ENCODE measurements around the gene POLR1A. TPM values are rescaled to one million over a fixed set of nuclear protein-coding genes. Genes with fewer than 3 reads are reported as not detected.

POLR1A gene
- total and polyA plus RNA-seq, 4 donors: 3.2 to 12.3 (median 6.1) TPM

DNA sequence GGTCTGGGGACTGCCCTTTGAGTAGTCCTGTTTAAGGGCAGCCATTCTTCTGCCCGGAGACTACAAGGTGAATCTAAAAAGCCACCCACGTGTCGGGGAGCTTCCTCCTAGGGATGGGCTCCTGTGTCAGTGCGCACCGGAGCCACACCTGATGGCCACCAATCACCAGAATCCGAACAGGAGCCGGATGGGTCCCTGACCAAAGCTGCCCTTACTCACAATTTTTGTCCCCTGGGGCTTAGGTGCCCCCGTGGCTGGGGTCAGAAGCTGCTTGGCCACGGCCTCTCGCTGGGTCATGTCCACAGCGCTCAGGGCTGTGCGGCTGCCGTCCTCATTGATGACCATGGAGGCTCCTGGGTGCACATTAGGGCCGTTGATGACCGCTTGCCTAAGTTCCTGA is 30.9 kb downstream of the POLR1A start:
- no peaks in the 10 kb centered on the region for H3K27me3 ChIP-seq (ENCODE audit: control insufficient read depth in 4 of 4, insufficient read depth in 4 of 4, low read length in 3 of 4)
- DNase-seq (ENCODE audit: low spot score): no peak
- 96% methylated on average over 15 of the region's 15 CpGs for WGBS
- peaks cover 0 to 22% (median 14%) of the 10 kb centered on the region in 4 donors for H3K36me3 ChIP-seq (ENCODE audit: control insufficient read depth in 4 of 4, insufficient read depth in 3 of 4, low read depth in 1 of 4, low read length in 3 of 4)
- H3K4me1 ChIP-seq (ENCODE audit: control insufficient read depth in 4 of 4, insufficient read depth in 4 of 4, low read length in 3 of 4): peaks cover 15 to 41% (median 33%) of the 10 kb centered on the region in 4 donors
- TF ChIP-seq RXRA (IDR thresholded peaks at IDR 0.05) (no peak), JUND (IDR thresholded peaks at IDR 0.05) (no peak), SP1 (IDR thresholded peaks at IDR 0.05) (no peak), FOXA2 (IDR thresholded peaks at IDR 0.05) (no peak), GABPA (IDR thresholded peaks at IDR 0.05 in 1 of 2, conservative IDR thresholded peaks at IDR 0.05 in 1 of 2) (no peak), HNF4A (conservative IDR thresholded peaks at IDR 0.05) (no peak), EGR1 (IDR thresholded peaks at IDR 0.05; ENCODE audit: low read depth in 2 of 2) (no peak), NR2F2 (IDR thresholded peaks at IDR 0.05) (no peak), RAD21 (IDR thresholded peaks at IDR 0.05) (no peak), YY1 (IDR thresholded peaks at IDR 0.05) (no peak), TAF1 (conservative IDR thresholded peaks at IDR 0.05) (no peak), HNF4G (IDR thresholded peaks at IDR 0.05) (no peak), FOXA1 (IDR thresholded peaks at IDR 0.05) (no peak)
- TF ChIP-seq, protein P1, sequence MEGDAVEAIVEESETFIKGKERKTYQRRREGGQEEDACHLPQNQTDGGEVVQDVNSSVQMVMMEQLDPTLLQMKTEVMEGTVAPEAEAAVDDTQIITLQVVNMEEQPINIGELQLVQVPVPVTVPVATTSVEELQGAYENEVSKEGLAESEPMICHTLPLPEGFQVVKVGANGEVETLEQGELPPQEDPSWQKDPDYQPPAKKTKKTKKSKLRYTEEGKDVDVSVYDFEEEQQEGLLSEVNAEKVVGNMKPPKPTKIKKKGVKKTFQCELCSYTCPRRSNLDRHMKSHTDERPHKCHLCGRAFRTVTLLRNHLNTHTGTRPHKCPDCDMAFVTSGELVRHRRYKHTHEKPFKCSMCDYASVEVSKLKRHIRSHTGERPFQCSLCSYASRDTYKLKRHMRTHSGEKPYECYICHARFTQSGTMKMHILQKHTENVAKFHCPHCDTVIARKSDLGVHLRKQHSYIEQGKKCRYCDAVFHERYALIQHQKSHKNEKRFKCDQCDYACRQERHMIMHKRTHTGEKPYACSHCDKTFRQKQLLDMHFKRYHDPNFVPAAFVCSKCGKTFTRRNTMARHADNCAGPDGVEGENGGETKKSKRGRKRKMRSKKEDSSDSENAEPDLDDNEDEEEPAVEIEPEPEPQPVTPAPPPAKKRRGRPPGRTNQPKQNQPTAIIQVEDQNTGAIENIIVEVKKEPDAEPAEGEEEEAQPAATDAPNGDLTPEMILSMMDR (IDR thresholded peaks at IDR 0.05; ENCODE audit: low read depth, low read length, missing input control): no peak
- TF ChIP-seq, protein P2, sequence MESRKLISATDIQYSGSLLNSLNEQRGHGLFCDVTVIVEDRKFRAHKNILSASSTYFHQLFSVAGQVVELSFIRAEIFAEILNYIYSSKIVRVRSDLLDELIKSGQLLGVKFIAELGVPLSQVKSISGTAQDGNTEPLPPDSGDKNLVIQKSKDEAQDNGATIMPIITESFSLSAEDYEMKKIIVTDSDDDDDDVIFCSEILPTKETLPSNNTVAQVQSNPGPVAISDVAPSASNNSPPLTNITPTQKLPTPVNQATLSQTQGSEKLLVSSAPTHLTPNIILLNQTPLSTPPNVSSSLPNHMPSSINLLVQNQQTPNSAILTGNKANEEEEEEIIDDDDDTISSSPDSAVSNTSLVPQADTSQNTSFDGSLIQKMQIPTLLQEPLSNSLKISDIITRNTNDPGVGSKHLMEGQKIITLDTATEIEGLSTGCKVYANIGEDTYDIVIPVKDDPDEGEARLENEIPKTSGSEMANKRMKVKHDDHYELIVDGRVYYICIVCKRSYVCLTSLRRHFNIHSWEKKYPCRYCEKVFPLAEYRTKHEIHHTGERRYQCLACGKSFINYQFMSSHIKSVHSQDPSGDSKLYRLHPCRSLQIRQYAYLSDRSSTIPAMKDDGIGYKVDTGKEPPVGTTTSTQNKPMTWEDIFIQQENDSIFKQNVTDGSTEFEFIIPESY (IDR thresholded peaks at IDR 0.05): no peak
- TF ChIP-seq, protein P3, sequence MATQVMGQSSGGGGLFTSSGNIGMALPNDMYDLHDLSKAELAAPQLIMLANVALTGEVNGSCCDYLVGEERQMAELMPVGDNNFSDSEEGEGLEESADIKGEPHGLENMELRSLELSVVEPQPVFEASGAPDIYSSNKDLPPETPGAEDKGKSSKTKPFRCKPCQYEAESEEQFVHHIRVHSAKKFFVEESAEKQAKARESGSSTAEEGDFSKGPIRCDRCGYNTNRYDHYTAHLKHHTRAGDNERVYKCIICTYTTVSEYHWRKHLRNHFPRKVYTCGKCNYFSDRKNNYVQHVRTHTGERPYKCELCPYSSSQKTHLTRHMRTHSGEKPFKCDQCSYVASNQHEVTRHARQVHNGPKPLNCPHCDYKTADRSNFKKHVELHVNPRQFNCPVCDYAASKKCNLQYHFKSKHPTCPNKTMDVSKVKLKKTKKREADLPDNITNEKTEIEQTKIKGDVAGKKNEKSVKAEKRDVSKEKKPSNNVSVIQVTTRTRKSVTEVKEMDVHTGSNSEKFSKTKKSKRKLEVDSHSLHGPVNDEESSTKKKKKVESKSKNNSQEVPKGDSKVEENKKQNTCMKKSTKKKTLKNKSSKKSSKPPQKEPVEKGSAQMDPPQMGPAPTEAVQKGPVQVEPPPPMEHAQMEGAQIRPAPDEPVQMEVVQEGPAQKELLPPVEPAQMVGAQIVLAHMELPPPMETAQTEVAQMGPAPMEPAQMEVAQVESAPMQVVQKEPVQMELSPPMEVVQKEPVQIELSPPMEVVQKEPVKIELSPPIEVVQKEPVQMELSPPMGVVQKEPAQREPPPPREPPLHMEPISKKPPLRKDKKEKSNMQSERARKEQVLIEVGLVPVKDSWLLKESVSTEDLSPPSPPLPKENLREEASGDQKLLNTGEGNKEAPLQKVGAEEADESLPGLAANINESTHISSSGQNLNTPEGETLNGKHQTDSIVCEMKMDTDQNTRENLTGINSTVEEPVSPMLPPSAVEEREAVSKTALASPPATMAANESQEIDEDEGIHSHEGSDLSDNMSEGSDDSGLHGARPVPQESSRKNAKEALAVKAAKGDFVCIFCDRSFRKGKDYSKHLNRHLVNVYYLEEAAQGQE (IDR thresholded peaks at IDR 0.05): no peak
- TF ChIP-seq, protein P4, sequence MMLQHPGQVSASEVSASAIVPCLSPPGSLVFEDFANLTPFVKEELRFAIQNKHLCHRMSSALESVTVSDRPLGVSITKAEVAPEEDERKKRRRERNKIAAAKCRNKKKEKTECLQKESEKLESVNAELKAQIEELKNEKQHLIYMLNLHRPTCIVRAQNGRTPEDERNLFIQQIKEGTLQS (IDR thresholded peaks at IDR 0.05): no peak
- no peak overlapping the region for H3K9ac ChIP-seq (ENCODE audit: low read depth in 1 of 2, low read length in 2 of 2)
- no peak overlapping the region for H3K4me3 ChIP-seq (ENCODE audit: low read depth in 1 of 3, low read length in 3 of 3)
- H3K9me3 ChIP-seq (ENCODE audit: control insufficient read depth in 4 of 4, low read length in 3 of 4): no peaks in the 10 kb centered on the region
- H3K27ac ChIP-seq (ENCODE audit: low read depth in 1 of 2, low read length in 2 of 2): no peak overlapping the region

DNA sequence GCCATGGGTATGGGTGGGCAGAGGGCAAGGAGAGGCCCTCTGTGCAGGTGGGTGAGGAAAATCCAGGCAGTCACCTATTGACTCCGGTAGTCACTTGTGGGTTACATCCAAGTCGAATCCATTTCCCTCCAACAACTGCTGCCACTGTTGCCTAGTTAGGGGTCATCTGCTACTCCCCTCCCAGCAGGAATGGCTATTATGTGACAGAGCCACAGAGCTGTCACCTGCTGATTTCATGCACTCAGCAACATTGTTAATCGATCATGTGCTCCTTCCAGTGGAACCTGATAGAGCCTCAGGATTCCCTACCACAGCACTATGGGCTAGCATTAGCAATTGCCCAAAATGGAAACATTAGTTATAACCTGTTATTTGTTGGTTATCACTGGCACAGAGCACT is 31.4 kb downstream of the POLR1A start:
- H3K36me3 ChIP-seq (ENCODE audit: control insufficient read depth in 4 of 4, insufficient read depth in 3 of 4, low read depth in 1 of 4, low read length in 3 of 4): peaks cover 0 to 28% (median 17%) of the 10 kb centered on the region in 4 donors
- no peak for DNase-seq (ENCODE audit: low spot score)
- TF ChIP-seq, protein P5, sequence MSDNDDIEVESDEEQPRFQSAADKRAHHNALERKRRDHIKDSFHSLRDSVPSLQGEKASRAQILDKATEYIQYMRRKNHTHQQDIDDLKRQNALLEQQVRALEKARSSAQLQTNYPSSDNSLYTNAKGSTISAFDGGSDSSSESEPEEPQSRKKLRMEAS (IDR thresholded peaks at IDR 0.05): no peak

More for the DNA sequence above, 31.4 kb downstream of the POLR1A start:
- Histone ChIP-seq H3K4me3 (ENCODE audit: low read depth in 1 of 3, low read length in 3 of 3) (no peak overlapping the region), H3K9ac (ENCODE audit: low read depth in 1 of 2, low read length in 2 of 2) (no peak overlapping the region), H3K27me3 (ENCODE audit: control insufficient read depth in 4 of 4, insufficient read depth in 4 of 4, low read length in 3 of 4) (no peaks in the 10 kb centered on the region), H3K9me3 (ENCODE audit: control insufficient read depth in 4 of 4, low read length in 3 of 4) (no peaks in the 10 kb centered on the region), H3K27ac (ENCODE audit: low read depth in 1 of 2, low read length in 2 of 2) (no peak overlapping the region), H3K4me1 (ENCODE audit: control insufficient read depth in 4 of 4, insufficient read depth in 4 of 4, low read length in 3 of 4) (peaks cover 12 to 35% (median 28%) of the 10 kb centered on the region in 4 donors)
- WGBS: 95% methylated on average over 3 of the region's 3 CpGs
